Peyer's patch (tissue), 4 donors: ENCODE results near the gene NOXA1. TPM values are rescaled to one million over a fixed set of nuclear protein-coding genes. Genes with fewer than 3 reads are reported as not detected.
A peak's percentile ranks its signal among the peaks of the same experiment; 100 is the strongest.

Experiments used
- DNase-seq, 3 donors: peaks; one replicate each; pipeline ENCODE4 v3.0.0-alpha.2; 2017 to 2019
- H3K27ac ChIP-seq, 4 donors: fragments of 200-600 bp; sonication (generic); one replicate each; pipeline ENCODE4 v1.5.1; 2016 to 2019
- H3K27me3 ChIP-seq, 2 donors: fragments of 200-600 bp; sonication (generic); one replicate each; pipeline ENCODE4 v1.5.1; 2019
- H3K36me3 ChIP-seq, 3 donors: fragments of 200-600 bp; sonication (generic); one replicate each; pipeline ENCODE4 v1.5.1; 2016 to 2019
- H3K4me1 ChIP-seq, 4 donors: fragments of 200-600 bp; sonication (generic); one replicate each; pipeline ENCODE4 v1.5.1; 2016 to 2019
- H3K4me3 ChIP-seq, 4 donors: fragments of 200-600 bp; sonication (generic); 1 replicate in 3 of 4; 2 replicates in 1 of 4; pipeline ENCODE4 v1.5.1; 2016 to 2019; ENCODE audit warnings: mild to moderate bottlenecking in 1 of 4
- H3K9me3 ChIP-seq, 4 donors: fragments of 200-600 bp; sonication (generic); one replicate each; pipeline ENCODE4 v1.5.1; 2016 to 2019; ENCODE audit warnings: mild to moderate bottlenecking in 1 of 4
- CTCF ChIP-seq, 6 experiments: fragments of 450-650 bp in 4 of 6; fragments of 200-600 bp in 2 of 6; sonication (generic) in 1 of 6; IDR thresholded peaks; one replicate each; pipeline ENCODE4 v1.5.1; 2017 to 2019; ENCODE audit warnings: antibody characterized with exemption in 6 of 6, mild to moderate bottlenecking in 3 of 6, moderate library complexity in 1 of 6
- POLR2A ChIP-seq, 2 donors: fragments of 450-650 bp; IDR thresholded peaks; one replicate each; pipeline ENCODE4 v1.5.1; 2017; ENCODE audit warnings: antibody characterized with exemption in 2 of 2, mild to moderate bottlenecking in 2 of 2, moderate library complexity in 2 of 2
- total RNA-seq, 4 donors: library from RNA; depleted of rRNA; stranded (reverse); fragments of >200 nt; gene quantifications; one replicate each; pipeline ENCODE4 v1.1.0, GENCODE V29; 2016

NOXA1 gene
- total RNA-seq, 4 donors from 2014 or later, result 28.2 to 37.3 (median 33.2) TPM

- H3K27ac ChIP-seq, result no peak overlapping the region
- H3K9me3 ChIP-seq, result no peaks in the 10 kb centered on the region
- peaks cover 0 to 22% (median 6%) of the 10 kb centered on the region in 4 donors for H3K4me1 ChIP-seq
- H3K4me3 ChIP-seq, result no peak overlapping the region
- TF ChIP-seq CTCF (IDR thresholded peaks at IDR 0.05), result no peak
- no peak for TF ChIP-seq POLR2A (IDR thresholded peaks at IDR 0.05)
- peaks cover 0 to 10% (median 0%) of the 10 kb centered on the region in 3 donors for H3K36me3 ChIP-seq
- H3K27me3 ChIP-seq, result peaks cover 0 to 4% of the 10 kb centered on the region in 2 donors
- DNase-seq, result no peak
These were observed 21.1 kb downstream of the NOXA1 start for GRCh38 chr9:137444106-137444790.

- no peaks in the 10 kb centered on the region for H3K9me3 ChIP-seq
- TF ChIP-seq CTCF (IDR thresholded peaks at IDR 0.05), result peak; percentile 65 to 93 (median 82)
- TF ChIP-seq POLR2A (IDR thresholded peaks at IDR 0.05), result peak in 1 of 2 donors; percentile 23
- H3K27me3 ChIP-seq, result peaks cover 0 to 4% of the 10 kb centered on the region in 2 donors
- H3K36me3 ChIP-seq, result peaks cover 0 to 14% (median 0%) of the 10 kb centered on the region in 3 donors
- DNase-seq, result peak; percentile 85 to 94 (median 90)
- H3K4me3 ChIP-seq, result no peak overlapping the region
- H3K27ac ChIP-seq, result no peak overlapping the region
- H3K4me1 ChIP-seq, result peaks cover 0 to 29% (median 6%) of the 10 kb centered on the region in 4 donors
These were observed 22.1 kb downstream of the NOXA1 start for GRCh38 chr9:137445275-137445807.

- TF ChIP-seq POLR2A (IDR thresholded peaks at IDR 0.05) (no peak), CTCF (IDR thresholded peaks at IDR 0.05) (no peak)
- peaks cover 0 to 29% (median 6%) of the 10 kb centered on the region in 4 donors for H3K4me1 ChIP-seq
- no peaks in the 10 kb centered on the region for H3K9me3 ChIP-seq
- DNase-seq, result no peak
- H3K4me3 ChIP-seq, result no peak overlapping the region
- no peak overlapping the region for H3K27ac ChIP-seq
- peaks cover 0 to 4% of the 10 kb centered on the region in 2 donors for H3K27me3 ChIP-seq
- H3K36me3 ChIP-seq, result peaks cover 0 to 14% (median 0%) of the 10 kb centered on the region in 3 donors
These were observed 22.8 kb downstream of the NOXA1 start for GRCh38 chr9:137445930-137446431.

- Histone ChIP-seq H3K9me3 (no peaks in the 10 kb centered on the region), H3K27me3 (no peaks in the 10 kb centered on the region), H3K4me3 (no peak overlapping the region), H3K36me3 (peaks cover 0 to 14% (median 0%) of the 10 kb centered on the region in 3 donors), H3K4me1 (peaks cover 0 to 20% (median 0%) of the 10 kb centered on the region in 4 donors), H3K27ac (no peak overlapping the region)
- TF ChIP-seq CTCF (IDR thresholded peaks at IDR 0.05) (no peak), POLR2A (IDR thresholded peaks at IDR 0.05) (no peak)
- no peak for DNase-seq
These were observed 23.8 kb downstream of the NOXA1 start for GRCh38 chr9:137446851-137447471.

- Histone ChIP-seq H3K9me3 (no peaks in the 10 kb centered on the region), H3K4me1 (peaks cover 0 to 29% (median 3%) of the 10 kb centered on the region in 4 donors), H3K4me3 (no peak overlapping the region), H3K27ac (no peak overlapping the region), H3K27me3 (no peaks in the 10 kb centered on the region), H3K36me3 (peaks cover 0 to 23% (median 0%) of the 10 kb centered on the region in 3 donors)
- no peak for TF ChIP-seq POLR2A (IDR thresholded peaks at IDR 0.05)
- TF ChIP-seq CTCF (IDR thresholded peaks at IDR 0.05), result no peak
- no peak for DNase-seq
These were observed 24.8 kb downstream of the NOXA1 start for GRCh38 chr9:137447722-137448601.
